GM12872 (cell line): ENCODE data around the gene ARHGEF11.

Experiments used
- CTCF ChIP-seq: IDR thresholded peaks from 3 replicates; pipeline ENCODE4 v1.5.1; 2011; ENCODE audit warnings: low read depth, mild to moderate bottlenecking, low read length, moderate library complexity; ENCODE audit not compliant: insufficient read depth

The ARHGEF11 gene

GRCh38 chr1:156987715-156988114, 57.8 kb downstream of the ARHGEF11 start:
- no peak for TF ChIP-seq CTCF

- TF ChIP-seq CTCF = no peak
Measured at GRCh38 chr1:156980551-156980950, 65.0 kb downstream of the ARHGEF11 start.

GRCh38 chr1:156975084-156975483, 70.5 kb downstream of the ARHGEF11 start:
- no peak for TF ChIP-seq CTCF

GRCh38 chr1:156973417-156973816, 72.1 kb downstream of the ARHGEF11 start:
- TF ChIP-seq CTCF = no peak

GRCh38 chr1:156970017-156970416, 75.5 kb downstream of the ARHGEF11 start:
- 0 out of 3 replicates have a peak, but pooled peaks have one; percentile 18 for TF ChIP-seq CTCF

- TF ChIP-seq CTCF = no peak
Measured at GRCh38 chr1:156969496-156969895, 76.0 kb downstream of the ARHGEF11 start.

- TF ChIP-seq CTCF = no peak
Measured at GRCh38 chr1:156964441-156964840, 81.1 kb downstream of the ARHGEF11 start.

- TF ChIP-seq CTCF = no peak
Measured at GRCh38 chr1:156963621-156964020, 81.9 kb downstream of the ARHGEF11 start.
